Measurements from ENCODE around the gene TAP2.
"Not testable (repeated sequence)": the region's sequence is repeated elsewhere in the genome, so short reads cannot be mapped to it uniquely, and the experiment has no call there.

TAP2 gene

GRCh38 chr6:32832535-32832934 is 6.0 kb downstream of the TAP2 start:
- no peak for DNase-seq

GRCh38 chr6:32830936-32831335 is 7.6 kb downstream of the TAP2 start:
- no peak for DNase-seq

GRCh38 chr6:32830017-32830416 is 8.5 kb downstream of the TAP2 start:
- no peak for DNase-seq

GRCh38 chr6:32829495-32829894 is 9.0 kb downstream of the TAP2 start:
- no peak for DNase-seq

DNA sequence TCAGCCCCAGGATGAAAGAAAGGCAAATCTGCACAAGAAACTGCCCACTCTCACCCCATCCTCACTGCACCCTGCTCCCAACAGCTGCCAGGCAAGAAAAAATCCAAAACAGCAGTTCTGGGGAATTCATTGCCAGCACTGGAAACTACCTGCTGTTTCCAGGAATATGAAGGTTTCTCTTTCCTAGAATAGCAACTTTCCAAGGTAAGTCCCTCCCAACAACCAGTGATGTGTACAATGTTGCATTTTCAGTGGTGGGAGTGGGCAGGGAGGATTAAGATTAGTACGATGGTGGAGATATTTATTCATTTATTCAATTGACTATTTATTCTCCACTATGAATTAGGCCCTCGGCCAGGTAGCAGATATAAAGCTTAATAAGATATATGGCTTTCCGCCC is 11.5 kb downstream of the TAP2 start:
- DNase-seq: no peak

- no peak for DNase-seq
Observed at GRCh38 chr6:32825966-32826365, 12.6 kb downstream of the TAP2 start.

GRCh38 chr6:32819729-32820128 is 18.8 kb downstream of the TAP2 start:
- DNase-seq: no peak

DNA sequence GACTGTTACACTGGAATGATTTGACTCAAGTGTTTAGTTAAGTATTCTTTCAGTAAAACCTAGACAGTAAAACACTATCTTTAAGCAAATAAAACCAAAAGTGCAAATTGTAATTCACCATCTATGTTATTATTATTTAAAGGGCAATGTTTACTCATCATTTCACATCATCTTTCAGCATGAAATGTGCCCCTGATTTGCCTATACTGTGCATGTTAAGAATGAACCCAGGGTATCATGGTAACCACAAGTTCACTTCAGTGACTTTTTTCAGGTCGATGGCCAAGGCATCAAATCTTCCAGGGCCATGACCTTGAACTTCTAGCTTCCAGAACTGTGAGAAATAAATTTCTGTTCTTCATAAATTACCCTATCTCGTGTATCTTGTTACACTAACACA is 19.7 kb downstream of the TAP2 start:
- DNase-seq: no peak

- DNase-seq: no peak
Observed at GRCh38 chr6:32816746-32817204, 21.8 kb downstream of the TAP2 start, which contains the start of gene HLA-DOB. HLA-DOB (minus strand) TSS chr6:32817002; CDS start chr6:32816951, 51 bp downstream.

- no peak for DNase-seq
Observed at GRCh38 chr6:32815996-32816395, 22.5 kb downstream of the TAP2 start.

DNA sequence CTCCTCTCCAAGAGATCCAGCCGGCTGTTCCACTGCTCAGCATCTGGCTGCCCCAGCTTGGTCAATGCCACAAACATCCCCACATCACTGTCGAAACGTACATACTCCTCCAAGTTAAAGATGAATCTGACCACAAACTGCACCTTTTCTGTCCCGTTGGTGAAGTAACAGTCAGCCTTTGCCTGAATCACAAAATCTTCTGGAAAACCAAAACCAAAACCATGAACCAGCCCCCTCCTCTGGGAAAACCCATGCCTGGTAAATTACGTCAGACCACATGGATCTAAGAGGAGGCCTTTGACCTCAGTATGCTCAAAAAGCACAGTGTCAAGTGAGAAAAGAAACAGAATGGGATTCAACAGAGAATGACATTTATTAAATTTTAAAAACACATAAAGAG is 23.4 kb downstream of the TAP2 start:
- DNase-seq: no peak

DNA sequence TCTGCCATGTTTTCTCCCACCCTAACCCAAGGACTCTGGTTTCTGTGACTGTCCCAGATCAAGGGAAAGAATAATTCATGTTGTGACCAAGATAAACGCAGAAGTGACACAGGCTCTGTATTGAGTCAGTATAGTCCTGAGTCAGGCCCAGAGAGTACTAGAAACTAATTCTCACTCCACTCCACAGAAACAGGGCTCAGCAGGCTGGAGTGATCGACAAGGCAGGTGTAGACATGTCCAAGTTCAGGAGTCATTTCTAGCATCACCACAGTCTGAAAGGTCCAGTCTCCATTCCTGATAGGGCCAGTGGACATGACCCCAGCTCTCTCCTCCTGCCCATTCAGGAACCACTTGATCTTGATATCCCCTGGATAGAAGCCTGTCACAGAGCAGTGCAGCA is 24.4 kb downstream of the TAP2 start:
- no peak for DNase-seq

DNA sequence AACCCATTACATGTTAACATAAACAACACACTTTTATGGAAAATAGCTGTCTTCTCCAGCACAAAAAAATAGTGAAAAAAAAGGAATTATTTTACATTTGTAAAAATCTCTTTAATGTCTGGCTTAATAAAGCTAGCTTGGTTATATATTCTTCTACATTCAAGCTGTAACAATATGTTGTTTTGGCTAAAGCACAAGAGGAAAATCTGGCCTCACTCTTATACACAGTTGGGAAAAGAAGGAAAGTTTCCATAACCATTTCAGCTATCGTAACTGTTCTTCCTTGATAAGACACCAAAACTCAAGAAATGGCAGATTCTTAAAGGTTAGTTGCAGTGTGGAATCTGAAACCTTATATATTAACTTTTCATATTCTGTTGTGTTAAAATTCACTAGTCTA is 29.4 kb downstream of the TAP2 start:
- DNase-seq: no peak

DNA sequence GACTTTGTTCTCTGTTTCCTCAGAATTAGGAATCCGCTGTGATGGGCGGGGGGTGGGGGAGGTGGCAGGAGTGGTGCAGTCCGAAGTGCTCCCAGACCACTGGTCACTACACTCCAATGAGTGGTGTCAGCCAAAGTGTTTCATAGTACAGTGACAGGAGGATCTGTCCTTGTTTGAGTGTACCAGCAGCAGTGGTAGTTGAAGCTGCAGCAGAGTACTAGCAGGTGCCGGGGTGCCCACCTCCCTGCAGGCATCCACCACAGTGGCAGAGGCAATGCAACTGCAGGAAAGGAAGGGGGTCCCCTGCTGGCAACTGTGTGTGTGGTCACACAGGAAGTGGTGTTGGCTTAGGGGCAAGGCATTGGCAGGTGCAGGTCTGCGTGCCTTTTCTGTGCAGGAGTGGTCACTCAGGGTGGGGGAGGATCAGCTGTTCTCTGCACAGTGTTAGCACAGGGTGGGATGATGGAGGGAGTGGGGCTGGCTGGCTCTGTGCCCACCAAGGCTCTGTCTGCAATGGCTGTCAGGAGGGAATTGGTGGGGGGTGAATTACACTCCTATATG is 31.4 kb downstream of the TAP2 start:
- no peak for DNase-seq

DNA sequence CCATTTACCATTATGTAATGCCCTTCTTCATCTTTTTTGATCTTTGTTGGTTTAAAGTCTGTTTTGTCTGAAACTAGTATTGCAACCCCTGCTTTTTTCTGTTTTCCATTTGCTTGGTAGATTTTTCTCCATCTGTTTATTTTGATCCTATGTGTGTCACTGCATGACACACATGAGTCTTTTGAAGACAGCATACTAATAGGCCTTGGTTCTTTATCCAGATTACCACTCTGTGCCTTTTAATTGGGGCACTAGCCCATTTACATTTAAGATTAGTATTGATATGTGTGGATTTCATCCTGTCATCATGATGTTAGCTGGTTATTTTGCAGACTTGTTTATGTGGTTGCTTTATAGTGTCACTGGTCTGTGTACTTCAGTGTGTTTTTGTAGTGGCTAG is 33.1 kb downstream of the TAP2 start:
- not testable (repeated sequence) for DNase-seq

DNA sequence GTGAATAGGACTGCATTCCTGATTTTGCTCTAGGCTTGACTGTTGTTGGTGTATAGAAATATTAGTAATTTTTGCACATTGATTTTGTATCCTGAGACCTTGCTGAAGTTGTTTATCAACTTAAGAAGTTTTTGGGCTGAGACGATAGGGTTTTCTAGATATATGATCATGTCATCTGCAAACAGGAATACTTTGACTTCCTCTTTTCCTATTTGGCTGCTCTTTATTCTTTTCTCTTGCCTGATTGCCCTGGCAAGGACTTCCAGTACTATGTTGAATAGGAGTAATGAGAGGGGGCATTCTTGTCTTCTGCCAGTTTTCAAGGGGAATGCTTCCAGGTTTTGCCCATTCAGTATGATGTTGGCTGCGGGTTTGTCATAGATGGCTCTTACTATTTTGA is 35.1 kb downstream of the TAP2 start:
- no peak for DNase-seq

DNA sequence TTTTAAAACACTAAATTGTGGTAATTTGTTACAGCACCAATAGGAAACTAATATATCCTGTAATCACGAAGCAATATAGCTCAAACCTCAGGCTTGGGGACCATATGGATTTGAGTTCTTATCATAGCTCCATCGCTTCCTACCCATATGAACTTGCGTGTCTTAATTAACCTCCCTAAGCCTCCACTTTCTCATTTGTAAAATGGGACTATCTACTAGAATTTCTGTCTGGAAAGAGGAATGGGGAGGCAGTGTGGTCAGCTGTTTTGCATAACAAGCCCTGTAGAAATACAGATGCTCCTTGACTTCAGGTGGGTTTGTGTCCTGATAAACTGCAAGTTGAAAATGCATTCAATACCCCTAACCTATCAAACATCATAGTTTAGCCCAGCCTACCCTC is 38.8 kb downstream of the TAP2 start:
- DNase-seq: no peak

DNA sequence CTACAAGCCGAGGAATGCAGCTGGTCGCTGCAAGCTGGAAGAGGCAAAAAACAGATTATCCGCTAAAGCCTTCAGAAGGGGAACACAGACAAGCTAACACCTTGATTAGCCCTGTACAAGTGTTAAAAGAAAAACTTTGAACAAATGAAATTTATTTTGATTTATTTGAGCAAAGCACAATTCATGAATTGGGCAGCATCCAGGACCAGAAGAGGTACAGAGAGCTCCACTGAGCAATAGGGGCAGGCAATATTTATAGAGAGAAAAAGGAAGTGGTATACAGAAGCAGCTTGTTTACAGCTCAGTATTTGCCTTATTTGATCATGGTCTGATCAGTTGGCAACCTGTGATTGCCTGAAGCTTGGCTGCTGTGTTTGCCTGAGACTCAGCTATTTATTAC is 39.4 kb downstream of the TAP2 start:
- DNase-seq: no peak

DNA sequence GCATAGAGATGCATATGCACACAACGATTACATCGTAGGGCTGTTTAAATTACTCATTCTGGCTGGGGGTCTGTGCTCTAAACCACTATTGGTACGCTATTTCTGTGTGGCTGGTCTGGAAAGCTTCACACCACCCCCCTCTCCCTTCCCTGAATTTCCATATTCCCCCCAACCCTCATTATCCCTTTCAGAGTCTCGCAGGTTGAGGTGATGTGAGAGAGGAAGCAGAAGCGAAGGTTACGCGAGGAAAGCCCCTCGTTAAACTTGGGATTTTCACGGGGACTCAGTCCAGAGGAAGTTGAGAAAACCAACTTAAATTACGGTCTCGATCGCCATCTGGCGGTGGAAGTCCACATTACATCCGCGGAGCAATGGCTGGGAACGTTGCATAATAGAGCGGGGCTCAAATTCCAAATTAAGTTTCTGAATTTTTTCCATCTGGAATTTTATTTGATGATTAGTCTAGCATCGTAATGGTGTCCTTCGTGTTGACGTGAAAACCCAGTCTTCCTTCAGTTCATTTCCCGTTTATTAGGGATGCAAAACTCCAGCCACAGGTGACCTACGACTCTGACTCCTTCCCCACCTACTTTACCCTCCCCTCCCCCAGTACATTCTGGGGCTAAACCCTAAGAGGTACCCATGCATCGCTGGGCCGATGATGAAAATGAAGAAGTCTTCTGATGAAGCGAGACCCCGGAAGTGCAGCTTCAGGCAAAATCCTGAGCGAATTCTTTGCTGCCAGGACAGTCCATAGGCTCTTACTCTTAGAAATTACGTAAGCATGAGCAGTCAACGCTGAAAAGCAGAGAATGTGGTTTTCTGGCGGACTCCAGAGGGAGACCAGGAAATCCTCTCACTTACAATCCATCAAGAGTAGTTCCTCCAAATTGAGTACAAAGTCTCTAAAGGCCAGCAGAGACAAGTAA is 41.4 kb downstream of the TAP2 start:
- peak; percentile 71 for DNase-seq

GRCh38 chr6:32794510-32794909 is 44.0 kb downstream of the TAP2 start:
- no peak for DNase-seq

GRCh38 chr6:32792901-32793435 is 45.6 kb downstream of the TAP2 start:
- DNase-seq: no peak

GRCh38 chr6:32790306-32790705 is 48.2 kb downstream of the TAP2 start:
- DNase-seq: no peak

Measured in right hindlimb (tissue), 1 donor.